ENCODE data around the gene FHOD3.
A peak's percentile ranks its signal among the peaks of the same experiment; 100 is the strongest.

The FHOD3 gene

DNA sequence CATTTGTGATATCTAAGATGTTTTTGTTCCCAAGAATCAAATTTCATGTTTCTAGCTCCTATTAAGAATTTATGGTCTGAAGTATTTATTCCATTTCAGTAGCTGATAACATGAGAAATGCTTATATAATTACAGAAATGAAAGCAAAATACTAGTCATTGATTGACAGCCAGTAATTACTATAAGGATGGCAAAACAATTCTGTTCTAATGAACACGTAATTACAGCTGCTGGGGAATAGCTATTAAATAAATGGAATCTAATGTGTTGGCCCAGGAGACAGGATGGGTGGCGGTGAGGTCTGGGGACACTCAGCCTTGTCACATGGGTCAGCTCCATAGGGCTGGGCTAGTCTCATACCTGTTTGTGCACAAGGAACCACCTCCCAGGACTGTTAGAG lies 263.5 kb downstream of the FHOD3 start:
- Histone ChIP-seq H3K9me3 (ENCODE audit: control extremely low read depth in 1 of 5, control insufficient read depth in 4 of 5, insufficient read depth in 2 of 5, low read depth in 1 of 5, low read length in 4 of 5) (peaks cover 0 to 6% (median 0%) of the 10 kb centered on the region in 5 experiments), H3K27ac (ENCODE audit: insufficient read depth in 1 of 2, low read depth in 1 of 2, low read length in 2 of 2, poor library complexity in 1 of 2, severe bottlenecking in 2 of 2) (no peak overlapping the region), H3K27me3 (replicated peaks in 2 of 5; ENCODE audit: control insufficient read depth in 4 of 5, insufficient read depth in 5 of 5, low read length in 4 of 5) (peaks cover 0 to 6% (median 0%) of the 10 kb centered on the region in 5 experiments), H3K36me3 (ENCODE audit: control insufficient read depth in 4 of 4, insufficient read depth in 4 of 4, low read length in 3 of 4) (no peaks in the 10 kb centered on the region), H3K4me3 (ENCODE audit: control insufficient read depth in 1 of 7, extremely low read depth in 1 of 7, insufficient read depth in 4 of 7, low read depth in 2 of 7, low read length in 6 of 7) (no peak overlapping the region), H3K4me1 (ENCODE audit: control extremely low read depth in 1 of 4, control insufficient read depth in 4 of 4, insufficient read depth in 4 of 4, low read length in 3 of 4) (no peaks in the 10 kb centered on the region)
- DNase-seq, result no peak
- CTCF ChIA-PET, result interaction anchor here (1.3 kb wide), 1 partner anchor 11 kb away, joined by 4 read pairs; no protein-coding TSS in a partner anchor
- POLR2A ChIA-PET, result no interaction called here
- WGBS (ENCODE audit: insufficient coverage), result 94% methylated on average over 2 of the region's 2 CpGs

DNA sequence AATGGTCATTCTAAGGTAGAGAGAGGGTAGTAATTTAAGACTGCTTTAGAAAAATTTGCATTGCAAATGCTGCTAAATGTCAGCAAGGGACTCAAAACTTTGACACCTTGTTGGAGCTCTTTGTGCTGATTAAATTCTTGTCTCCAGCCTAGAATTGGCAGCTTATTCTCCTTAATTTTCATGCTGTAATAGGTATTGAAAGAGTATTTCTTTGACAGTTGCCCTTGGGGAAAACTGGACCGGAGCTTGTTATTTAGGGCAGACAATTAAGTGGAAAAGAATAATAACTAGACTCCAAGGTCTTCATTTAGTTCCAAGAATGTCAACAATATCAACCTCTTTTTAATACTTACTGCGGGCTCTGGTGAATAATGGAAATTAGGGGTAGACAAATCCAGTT lies 267.3 kb downstream of the FHOD3 start:
- ChIA-PET CTCF (interaction anchor here (0.6 kb wide), 1 partner anchor 1023 kb away, joined by 3 read pairs; no protein-coding TSS in a partner anchor), POLR2A (no interaction called here)
- H3K36me3 ChIP-seq (ENCODE audit: control insufficient read depth in 4 of 4, insufficient read depth in 4 of 4, low read length in 3 of 4), result no peaks in the 10 kb centered on the region
- no peaks in the 10 kb centered on the region for H3K9me3 ChIP-seq (ENCODE audit: control extremely low read depth in 1 of 5, control insufficient read depth in 4 of 5, insufficient read depth in 2 of 5, low read depth in 1 of 5, low read length in 4 of 5)
- H3K27me3 ChIP-seq (replicated peaks in 2 of 5; ENCODE audit: control insufficient read depth in 4 of 5, insufficient read depth in 5 of 5, low read length in 4 of 5), result peaks cover 0 to 7% (median 2%) of the 10 kb centered on the region in 5 experiments
- no peak for DNase-seq
- H3K4me3 ChIP-seq (ENCODE audit: control insufficient read depth in 1 of 7, extremely low read depth in 1 of 7, insufficient read depth in 4 of 7, low read depth in 2 of 7, low read length in 6 of 7), result no peak overlapping the region
- H3K27ac ChIP-seq (ENCODE audit: insufficient read depth in 1 of 2, low read depth in 1 of 2, low read length in 2 of 2, poor library complexity in 1 of 2, severe bottlenecking in 2 of 2), result no peak overlapping the region
- WGBS (ENCODE audit: insufficient coverage), result no CpG with 5 or more reads among the region's 2 CpGs
- H3K4me1 ChIP-seq (ENCODE audit: control extremely low read depth in 1 of 4, control insufficient read depth in 4 of 4, insufficient read depth in 4 of 4, low read length in 3 of 4), result no peaks in the 10 kb centered on the region

DNA sequence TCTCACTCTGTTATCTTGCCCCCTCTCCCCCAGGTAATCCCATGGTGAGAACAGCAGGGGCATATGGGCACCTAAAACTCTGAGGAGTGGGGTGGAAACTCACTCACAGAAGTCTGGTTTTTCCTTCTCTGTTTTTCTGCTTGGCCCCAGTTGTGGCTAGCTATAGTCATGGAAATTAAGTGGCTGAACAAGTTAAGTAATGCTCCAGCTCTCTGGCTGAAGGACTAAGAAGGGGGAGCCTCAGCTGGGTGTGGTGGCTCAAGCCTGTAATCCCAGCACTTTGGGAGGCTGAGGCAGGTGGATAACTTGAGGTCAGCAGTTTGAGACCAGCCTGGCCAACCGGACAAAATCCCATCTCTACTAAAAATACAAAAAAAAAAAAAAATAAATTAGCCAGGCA lies 270.3 kb downstream of the FHOD3 start:
- WGBS (ENCODE audit: insufficient coverage), result no CpG with 5 or more reads among the region's 1 CpG
- ChIA-PET CTCF (no interaction called here), POLR2A (no interaction called here)
- no peaks in the 10 kb centered on the region for H3K36me3 ChIP-seq (ENCODE audit: control insufficient read depth in 4 of 4, insufficient read depth in 4 of 4, low read length in 3 of 4)
- no peak overlapping the region for H3K4me3 ChIP-seq (ENCODE audit: control insufficient read depth in 1 of 7, extremely low read depth in 1 of 7, insufficient read depth in 4 of 7, low read depth in 2 of 7, low read length in 6 of 7)
- H3K27ac ChIP-seq (ENCODE audit: insufficient read depth in 1 of 2, low read depth in 1 of 2, low read length in 2 of 2, poor library complexity in 1 of 2, severe bottlenecking in 2 of 2), result no peak overlapping the region
- no peak for DNase-seq
- H3K9me3 ChIP-seq (ENCODE audit: control extremely low read depth in 1 of 5, control insufficient read depth in 4 of 5, insufficient read depth in 2 of 5, low read depth in 1 of 5, low read length in 4 of 5), result no peaks in the 10 kb centered on the region
- H3K4me1 ChIP-seq (ENCODE audit: control extremely low read depth in 1 of 4, control insufficient read depth in 4 of 4, insufficient read depth in 4 of 4, low read length in 3 of 4), result peaks cover 0 to 2% (median 0%) of the 10 kb centered on the region in 4 experiments
- peaks cover 0 to 12% (median 3%) of the 10 kb centered on the region in 5 experiments for H3K27me3 ChIP-seq (replicated peaks in 2 of 5; ENCODE audit: control insufficient read depth in 4 of 5, insufficient read depth in 5 of 5, low read length in 4 of 5)

DNA sequence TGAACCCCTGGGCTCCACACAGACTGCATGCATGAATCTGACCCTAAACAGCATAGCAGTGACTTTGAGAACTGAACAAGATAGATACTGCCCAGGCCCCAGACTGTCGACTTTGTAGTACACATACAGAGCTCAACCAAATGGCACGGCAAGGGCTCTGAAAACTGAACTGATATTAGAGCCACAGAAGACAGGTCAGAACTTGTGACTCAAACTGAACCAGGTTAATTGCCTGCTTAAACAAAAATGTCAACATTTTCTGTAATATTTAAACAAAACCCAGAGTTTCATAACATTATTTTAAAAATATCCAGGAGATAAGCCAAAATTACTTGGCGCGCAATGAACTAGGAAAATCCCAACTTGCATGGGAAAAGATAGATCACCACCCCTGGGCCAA lies 271.0 kb downstream of the FHOD3 start:
- no peak overlapping the region for H3K4me3 ChIP-seq (ENCODE audit: control insufficient read depth in 1 of 7, extremely low read depth in 1 of 7, insufficient read depth in 4 of 7, low read depth in 2 of 7, low read length in 6 of 7)
- POLR2A ChIA-PET, result no interaction called here
- peaks cover 0 to 12% (median 3%) of the 10 kb centered on the region in 5 experiments for H3K27me3 ChIP-seq (replicated peaks in 2 of 5; ENCODE audit: control insufficient read depth in 4 of 5, insufficient read depth in 5 of 5, low read length in 4 of 5)
- CTCF ChIA-PET, result interaction anchor here (1.5 kb wide), 1 partner anchor 14 kb away, joined by 5 read pairs; no protein-coding TSS in a partner anchor
- no peak for DNase-seq
- 100% methylated on average over 4 of the region's 4 CpGs for WGBS (ENCODE audit: insufficient coverage)
- no peak overlapping the region for H3K27ac ChIP-seq (ENCODE audit: insufficient read depth in 1 of 2, low read depth in 1 of 2, low read length in 2 of 2, poor library complexity in 1 of 2, severe bottlenecking in 2 of 2)
- no peaks in the 10 kb centered on the region for H3K36me3 ChIP-seq (ENCODE audit: control insufficient read depth in 4 of 4, insufficient read depth in 4 of 4, low read length in 3 of 4)
- H3K4me1 ChIP-seq (ENCODE audit: control extremely low read depth in 1 of 4, control insufficient read depth in 4 of 4, insufficient read depth in 4 of 4, low read length in 3 of 4), result peaks cover 0 to 2% (median 0%) of the 10 kb centered on the region in 4 experiments
- H3K9me3 ChIP-seq (ENCODE audit: control extremely low read depth in 1 of 5, control insufficient read depth in 4 of 5, insufficient read depth in 2 of 5, low read depth in 1 of 5, low read length in 4 of 5), result no peaks in the 10 kb centered on the region

DNA sequence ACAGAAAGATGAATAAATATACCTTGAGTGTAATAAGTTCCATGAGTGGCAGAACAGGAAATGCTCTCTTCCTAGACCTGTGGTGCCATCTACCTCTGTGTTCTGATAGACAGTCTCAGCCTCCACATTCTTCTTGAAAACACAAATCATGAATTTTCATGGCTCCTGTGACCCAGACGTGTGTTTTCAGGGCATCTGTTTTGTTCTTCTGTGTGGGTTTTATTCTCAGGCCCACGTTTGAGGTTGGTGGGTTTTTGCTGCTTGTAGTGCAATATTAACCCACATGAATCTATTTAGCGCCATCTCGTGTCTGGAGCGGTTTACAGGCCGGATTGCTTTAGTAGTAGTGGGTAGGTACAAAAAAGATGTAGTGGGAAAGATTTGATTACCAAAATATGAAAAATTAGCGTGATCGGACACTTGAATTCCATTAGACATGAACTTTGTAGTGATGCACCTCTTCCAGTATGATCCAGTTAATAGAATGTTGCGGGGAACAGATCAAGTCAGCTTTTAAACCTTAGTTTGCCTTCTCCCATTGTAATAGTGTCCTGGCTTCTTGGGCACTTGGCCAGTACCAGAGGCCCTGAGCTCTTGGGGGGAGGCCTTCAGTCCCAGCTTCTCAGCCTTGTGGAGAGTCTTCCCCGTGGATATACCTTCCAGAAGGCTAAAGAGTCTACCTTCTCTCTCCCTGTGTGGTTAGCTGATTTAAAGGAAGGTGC lies 274.8 kb downstream of the FHOD3 start:
- H3K9me3 ChIP-seq (ENCODE audit: control extremely low read depth in 1 of 5, control insufficient read depth in 4 of 5, insufficient read depth in 2 of 5, low read depth in 1 of 5, low read length in 4 of 5), result no peaks in the 10 kb centered on the region
- CTCF ChIA-PET, result interaction anchor here (0.9 to 1.2 kb wide), 5 partner anchors 8 to 476 kb away, joined by 3 to 5 read pairs (median 3); no protein-coding TSS in a partner anchor
- no peaks in the 10 kb centered on the region for H3K36me3 ChIP-seq (ENCODE audit: control insufficient read depth in 4 of 4, insufficient read depth in 4 of 4, low read length in 3 of 4)
- no peak overlapping the region for H3K27ac ChIP-seq (ENCODE audit: insufficient read depth in 1 of 2, low read depth in 1 of 2, low read length in 2 of 2, poor library complexity in 1 of 2, severe bottlenecking in 2 of 2)
- WGBS (ENCODE audit: insufficient coverage), result 63% methylated on average over 3 of the region's 10 CpGs
- DNase-seq, result peak; percentile 40 to 67 (median 52)
- peaks cover 0 to 7% (median 3%) of the 10 kb centered on the region in 5 experiments for H3K27me3 ChIP-seq (replicated peaks in 2 of 5; ENCODE audit: control insufficient read depth in 4 of 5, insufficient read depth in 5 of 5, low read length in 4 of 5)
- POLR2A ChIA-PET, result no interaction called here
- H3K4me3 ChIP-seq (ENCODE audit: control insufficient read depth in 1 of 7, extremely low read depth in 1 of 7, insufficient read depth in 4 of 7, low read depth in 2 of 7, low read length in 6 of 7), result no peak overlapping the region
- peaks cover 0 to 2% (median 0%) of the 10 kb centered on the region in 4 experiments for H3K4me1 ChIP-seq (ENCODE audit: control extremely low read depth in 1 of 4, control insufficient read depth in 4 of 4, insufficient read depth in 4 of 4, low read length in 3 of 4)

DNA sequence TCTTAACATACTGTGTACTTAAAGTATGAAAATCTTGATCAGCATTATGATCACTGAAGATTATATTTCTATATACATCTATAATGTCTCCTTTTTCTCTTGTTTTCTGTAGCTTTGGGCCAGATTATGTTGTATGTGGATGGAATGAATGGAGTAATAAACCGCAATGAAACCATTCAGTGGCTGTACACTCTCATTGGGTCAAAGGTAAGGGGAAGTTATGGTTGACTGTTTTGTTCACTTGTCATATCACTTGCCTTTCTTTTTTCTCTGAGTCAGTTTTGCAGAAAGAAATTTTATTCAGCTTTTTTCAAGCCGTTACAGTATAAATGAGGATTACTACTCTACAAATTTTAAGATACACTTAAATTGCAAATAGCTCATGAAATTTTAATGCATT lies 278.8 kb downstream of the FHOD3 start:
- Histone ChIP-seq H3K9me3 (ENCODE audit: control extremely low read depth in 1 of 5, control insufficient read depth in 4 of 5, insufficient read depth in 2 of 5, low read depth in 1 of 5, low read length in 4 of 5) (no peaks in the 10 kb centered on the region), H3K4me1 (ENCODE audit: control extremely low read depth in 1 of 4, control insufficient read depth in 4 of 4, insufficient read depth in 4 of 4, low read length in 3 of 4) (peaks cover 0 to 2% (median 0%) of the 10 kb centered on the region in 4 experiments), H3K27me3 (replicated peaks in 2 of 5; ENCODE audit: control insufficient read depth in 4 of 5, insufficient read depth in 5 of 5, low read length in 4 of 5) (peaks cover 0 to 5% (median 3%) of the 10 kb centered on the region in 5 experiments), H3K27ac (ENCODE audit: insufficient read depth in 1 of 2, low read depth in 1 of 2, low read length in 2 of 2, poor library complexity in 1 of 2, severe bottlenecking in 2 of 2) (no peak overlapping the region), H3K36me3 (ENCODE audit: control insufficient read depth in 4 of 4, insufficient read depth in 4 of 4, low read length in 3 of 4) (no peaks in the 10 kb centered on the region), H3K4me3 (ENCODE audit: control insufficient read depth in 1 of 7, extremely low read depth in 1 of 7, insufficient read depth in 4 of 7, low read depth in 2 of 7, low read length in 6 of 7) (no peak overlapping the region)
- no CpG with 5 or more reads among the region's 2 CpGs for WGBS (ENCODE audit: insufficient coverage)
- CTCF ChIA-PET, result interaction anchor here (0.7 kb wide), 1 partner anchor 17 kb away, joined by 4 read pairs; no protein-coding TSS in a partner anchor
- no peak for DNase-seq
- POLR2A ChIA-PET, result no interaction called here

DNA sequence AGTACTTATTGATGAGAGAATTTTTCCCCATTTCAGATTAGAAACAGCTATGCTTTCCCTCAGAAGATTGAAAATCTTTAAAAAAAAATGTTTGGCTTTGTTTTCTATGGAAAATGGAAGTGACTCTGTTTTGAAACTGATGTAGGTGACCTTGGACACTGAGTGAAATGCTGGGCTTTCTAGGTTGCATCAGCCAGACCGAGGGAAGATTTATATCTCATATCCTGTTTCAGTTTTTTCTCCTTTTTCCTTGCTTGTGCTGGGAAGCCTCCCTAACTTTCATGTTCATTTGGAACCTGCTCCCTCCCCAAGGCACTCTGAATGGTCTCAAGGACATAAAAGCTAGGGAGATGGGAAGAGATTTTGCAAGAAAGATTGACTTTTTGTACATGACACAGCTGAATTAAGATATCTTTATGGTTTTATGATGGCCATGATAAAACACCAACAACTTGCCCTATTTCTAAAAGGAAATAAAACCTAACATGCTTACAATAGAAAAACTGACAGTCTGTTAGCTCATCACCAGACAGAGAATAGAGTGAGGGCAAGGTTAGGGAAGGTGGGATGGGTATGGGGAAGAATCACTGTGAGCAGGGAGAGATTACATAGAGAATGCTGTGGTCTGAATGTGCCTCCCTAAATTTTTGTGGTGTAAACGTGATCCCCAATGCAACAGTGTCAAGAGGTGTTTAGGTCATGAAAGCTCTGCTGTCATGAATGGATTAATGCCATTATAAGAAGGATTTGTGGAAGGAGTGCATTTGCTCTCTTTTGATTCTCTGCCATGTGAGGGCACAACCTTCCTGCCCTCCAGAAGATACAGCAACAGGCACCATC lies 281.6 kb downstream of the FHOD3 start:
- CTCF ChIA-PET, result no interaction called here
- no peak for DNase-seq
- 92% methylated on average over 1 of the region's 2 CpGs for WGBS (ENCODE audit: insufficient coverage)

More for the DNA sequence above, 281.6 kb downstream of the FHOD3 start:
- no peak overlapping the region for H3K27ac ChIP-seq (ENCODE audit: insufficient read depth in 1 of 2, low read depth in 1 of 2, low read length in 2 of 2, poor library complexity in 1 of 2, severe bottlenecking in 2 of 2)
- no peaks in the 10 kb centered on the region for H3K4me1 ChIP-seq (ENCODE audit: control extremely low read depth in 1 of 4, control insufficient read depth in 4 of 4, insufficient read depth in 4 of 4, low read length in 3 of 4)
- POLR2A ChIA-PET, result no interaction called here
- H3K36me3 ChIP-seq (ENCODE audit: control insufficient read depth in 4 of 4, insufficient read depth in 4 of 4, low read length in 3 of 4), result no peaks in the 10 kb centered on the region
- no peak overlapping the region for H3K4me3 ChIP-seq (ENCODE audit: control insufficient read depth in 1 of 7, extremely low read depth in 1 of 7, insufficient read depth in 4 of 7, low read depth in 2 of 7, low read length in 6 of 7)
- H3K27me3 ChIP-seq (replicated peaks in 2 of 5; ENCODE audit: control insufficient read depth in 4 of 5, insufficient read depth in 5 of 5, low read length in 4 of 5), result peaks cover 0 to 3% (median 0%) of the 10 kb centered on the region in 5 experiments
- no peaks in the 10 kb centered on the region for H3K9me3 ChIP-seq (ENCODE audit: control extremely low read depth in 1 of 5, control insufficient read depth in 4 of 5, insufficient read depth in 2 of 5, low read depth in 1 of 5, low read length in 4 of 5)

All from common myeloid progenitor, CD34-positive (primary cell).